Chondrocyte (in vitro differentiated cells): ENCODE results near the gene ADGRE3. TPM values are rescaled to one million over a fixed set of nuclear protein-coding genes. Genes with fewer than 3 reads are reported as not detected.

Experiments used
- DNase-seq: peaks from one replicate; pipeline ENCODE4 v3.0.0; 2021; ENCODE audit warnings: mixed read lengths, low spot score
- H3K27ac Mint-ChIP-seq: one replicate; pipeline ENCODE4 v1.8.0; 2021; ENCODE audit warnings: mild to moderate bottlenecking, moderate library complexity, mixed read lengths; ENCODE audit not compliant: unreplicated experiment
- H3K27me3 Mint-ChIP-seq: 2 replicates; pipeline ENCODE4 v1.8.0; 2021; ENCODE audit warnings: low read depth, mixed read lengths
- H3K36me3 Mint-ChIP-seq: 2 replicates; pipeline ENCODE4 v1.8.0; 2021; ENCODE audit warnings: low read depth, mixed read lengths
- H3K4me1 Mint-ChIP-seq: 2 replicates; pipeline ENCODE4 v1.8.0; 2021; ENCODE audit warnings: low read depth, mild to moderate bottlenecking, mixed read lengths
- H3K4me3 Mint-ChIP-seq: one replicate; pipeline ENCODE4 v1.8.0; 2021; ENCODE audit warnings: mild to moderate bottlenecking, moderate library complexity, mixed read lengths; ENCODE audit not compliant: unreplicated experiment
- H3K9me3 Mint-ChIP-seq: 2 replicates; pipeline ENCODE4 v1.8.0; 2021; ENCODE audit warnings: low read depth, mixed read lengths
- long read RNA-seq: library from polyadenylated mRNA; stranded (forward); transcript quantifications from one replicate; pipeline ENCODE4 v2.0.0, GENCODE V29; 2021
- total RNA-seq: library from RNA; stranded (reverse); gene quantifications from 3 replicates; pipeline ENCODE4 v1.2.1, GENCODE V29; 2021
- TF ChIP-seq, protein P1 (sequence below): fragments of 200-600 bp; sonication (generic); IDR thresholded peaks from 2 replicates; pipeline ENCODE4 v1.5.0; 2021; ENCODE audit warnings: antibody characterized with exemption, mild to moderate bottlenecking, moderate library complexity

ADGRE3 gene, protein sequence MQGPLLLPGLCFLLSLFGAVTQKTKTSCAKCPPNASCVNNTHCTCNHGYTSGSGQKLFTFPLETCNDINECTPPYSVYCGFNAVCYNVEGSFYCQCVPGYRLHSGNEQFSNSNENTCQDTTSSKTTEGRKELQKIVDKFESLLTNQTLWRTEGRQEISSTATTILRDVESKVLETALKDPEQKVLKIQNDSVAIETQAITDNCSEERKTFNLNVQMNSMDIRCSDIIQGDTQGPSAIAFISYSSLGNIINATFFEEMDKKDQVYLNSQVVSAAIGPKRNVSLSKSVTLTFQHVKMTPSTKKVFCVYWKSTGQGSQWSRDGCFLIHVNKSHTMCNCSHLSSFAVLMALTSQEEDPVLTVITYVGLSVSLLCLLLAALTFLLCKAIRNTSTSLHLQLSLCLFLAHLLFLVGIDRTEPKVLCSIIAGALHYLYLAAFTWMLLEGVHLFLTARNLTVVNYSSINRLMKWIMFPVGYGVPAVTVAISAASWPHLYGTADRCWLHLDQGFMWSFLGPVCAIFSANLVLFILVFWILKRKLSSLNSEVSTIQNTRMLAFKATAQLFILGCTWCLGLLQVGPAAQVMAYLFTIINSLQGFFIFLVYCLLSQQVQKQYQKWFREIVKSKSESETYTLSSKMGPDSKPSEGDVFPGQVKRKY
- not detected in 3 replicates for total RNA-seq
- long read RNA-seq, partial matches to known transcripts = 0 of 3 reads
- long read RNA-seq, other reads (novel, unspliced or antisense) = 3 of 3 reads

DNA sequence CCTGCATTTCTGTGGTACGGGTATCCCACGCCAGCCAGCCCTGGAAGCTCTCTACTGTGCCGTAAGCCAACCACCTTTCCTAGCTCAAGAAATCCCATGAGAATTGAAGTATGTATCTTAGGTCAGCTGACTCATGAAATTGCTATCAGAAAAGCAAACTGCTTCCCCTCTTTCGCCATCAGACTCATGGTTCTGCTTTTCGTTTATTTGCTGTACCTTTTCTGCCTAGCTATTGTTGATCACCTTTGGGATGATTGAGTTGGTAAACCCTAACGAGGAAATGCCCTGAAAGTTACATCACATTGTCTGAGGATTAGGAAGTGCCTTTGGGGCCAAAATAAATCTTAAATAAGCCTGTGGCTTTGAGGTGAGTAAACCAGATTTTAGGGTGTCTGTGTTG lies at the start of gene ADGRE3:
TSS of gene ADGRE3 (minus strand) at position 81 of the 400 bp plus-strand sequence. CDS start at position 7, 74 bp downstream.
- H3K27me3 Mint-ChIP-seq = peaks cover 8% of the 10 kb centered on the region
- DNase-seq = no peak

DNA sequence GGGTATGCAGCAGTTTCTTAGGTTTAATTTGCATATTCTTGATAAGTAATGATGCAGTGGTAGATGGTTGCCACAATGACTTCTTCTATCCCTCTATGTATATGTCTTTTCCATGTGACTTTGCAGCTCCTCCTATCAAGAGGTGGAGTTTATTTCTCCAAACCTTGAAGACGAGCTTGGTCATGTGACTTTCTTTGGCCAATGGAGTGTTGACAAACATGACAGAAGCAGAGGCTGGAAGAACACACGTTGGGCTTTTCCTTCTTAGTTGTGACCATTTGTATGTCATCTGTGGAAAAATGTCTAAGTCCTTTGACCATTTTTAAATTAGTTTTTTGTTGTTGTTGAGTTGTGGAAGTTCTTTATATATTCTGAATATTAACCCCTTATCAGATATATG lies 47.5 kb upstream of the ADGRE3 start:
- no peak overlapping the region for H3K27ac Mint-ChIP-seq
- DNase-seq = no peak
- H3K4me3 Mint-ChIP-seq = no peak overlapping the region
- no peaks in the 10 kb centered on the region for H3K4me1 Mint-ChIP-seq
- TF ChIP-seq, protein P1, sequence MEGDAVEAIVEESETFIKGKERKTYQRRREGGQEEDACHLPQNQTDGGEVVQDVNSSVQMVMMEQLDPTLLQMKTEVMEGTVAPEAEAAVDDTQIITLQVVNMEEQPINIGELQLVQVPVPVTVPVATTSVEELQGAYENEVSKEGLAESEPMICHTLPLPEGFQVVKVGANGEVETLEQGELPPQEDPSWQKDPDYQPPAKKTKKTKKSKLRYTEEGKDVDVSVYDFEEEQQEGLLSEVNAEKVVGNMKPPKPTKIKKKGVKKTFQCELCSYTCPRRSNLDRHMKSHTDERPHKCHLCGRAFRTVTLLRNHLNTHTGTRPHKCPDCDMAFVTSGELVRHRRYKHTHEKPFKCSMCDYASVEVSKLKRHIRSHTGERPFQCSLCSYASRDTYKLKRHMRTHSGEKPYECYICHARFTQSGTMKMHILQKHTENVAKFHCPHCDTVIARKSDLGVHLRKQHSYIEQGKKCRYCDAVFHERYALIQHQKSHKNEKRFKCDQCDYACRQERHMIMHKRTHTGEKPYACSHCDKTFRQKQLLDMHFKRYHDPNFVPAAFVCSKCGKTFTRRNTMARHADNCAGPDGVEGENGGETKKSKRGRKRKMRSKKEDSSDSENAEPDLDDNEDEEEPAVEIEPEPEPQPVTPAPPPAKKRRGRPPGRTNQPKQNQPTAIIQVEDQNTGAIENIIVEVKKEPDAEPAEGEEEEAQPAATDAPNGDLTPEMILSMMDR = no peak
- peaks cover 78% of the 10 kb centered on the region for H3K9me3 Mint-ChIP-seq
- peaks cover 71% of the 10 kb centered on the region for H3K36me3 Mint-ChIP-seq
- no peaks in the 10 kb centered on the region for H3K27me3 Mint-ChIP-seq

More for the DNA sequence above, at the start of gene ADGRE3:
- H3K4me1 Mint-ChIP-seq = no peaks in the 10 kb centered on the region
- H3K27ac Mint-ChIP-seq = no peak within 1 kb of the TSS
- TF ChIP-seq, protein P1 = no peak
- H3K4me3 Mint-ChIP-seq = no peak within 1 kb of the TSS
- H3K36me3 Mint-ChIP-seq = no peaks in the 10 kb centered on the region
- peaks cover 5% of the 10 kb centered on the region for H3K9me3 Mint-ChIP-seq

DNA sequence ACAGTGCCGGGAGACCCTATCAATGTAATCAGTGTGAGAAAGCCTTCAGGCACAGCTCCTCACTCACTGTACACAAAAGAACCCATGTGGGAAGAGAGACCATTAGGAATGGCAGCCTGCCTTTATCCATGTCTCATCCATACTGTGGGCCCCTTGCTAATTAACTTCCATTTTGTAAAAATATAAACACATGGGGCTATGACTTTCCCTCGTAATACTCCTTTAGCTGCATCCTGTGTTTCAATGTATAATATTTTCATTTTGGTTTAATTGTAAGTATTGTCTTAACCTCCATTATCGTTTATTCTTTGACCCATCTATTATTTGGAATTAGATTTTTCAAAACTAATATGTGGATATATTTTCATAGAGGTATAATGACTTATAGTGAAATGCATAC lies 44.5 kb upstream of the ADGRE3 start:
- Mint-ChIP-seq H3K9me3 (peaks cover 87% of the 10 kb centered on the region), H3K36me3 (peaks cover 89% of the 10 kb centered on the region), H3K4me3 (no peak overlapping the region), H3K27me3 (no peaks in the 10 kb centered on the region), H3K27ac (no peak overlapping the region), H3K4me1 (no peaks in the 10 kb centered on the region)
- no peak for DNase-seq
- TF ChIP-seq, protein P1 = no peak

DNA sequence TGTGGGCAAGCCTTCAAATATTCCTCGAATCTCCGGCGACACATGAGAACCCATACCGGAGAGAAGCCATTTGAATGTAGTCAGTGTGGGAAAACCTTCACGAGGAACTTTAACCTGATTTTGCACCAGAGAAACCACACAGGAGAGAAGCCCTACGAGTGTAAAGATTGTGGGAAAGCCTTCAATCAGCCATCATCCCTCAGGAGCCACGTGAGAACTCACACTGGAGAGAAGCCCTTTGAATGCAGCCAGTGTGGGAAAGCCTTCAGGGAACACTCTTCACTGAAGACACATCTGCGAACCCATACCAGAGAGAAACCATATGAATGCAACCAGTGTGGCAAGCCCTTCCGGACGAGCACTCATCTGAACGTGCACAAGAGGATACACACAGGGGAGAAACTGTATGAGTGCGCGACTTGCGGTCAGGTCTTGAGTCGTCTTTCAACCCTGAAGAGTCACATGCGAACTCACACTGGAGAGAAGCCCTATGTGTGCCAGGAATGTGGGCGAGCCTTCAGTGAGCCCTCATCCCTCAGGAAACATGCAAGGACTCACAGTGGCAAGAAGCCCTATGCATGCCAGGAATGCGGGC lies 44.0 kb upstream of the ADGRE3 start:
- TF ChIP-seq, protein P1 = no peak
- H3K36me3 Mint-ChIP-seq = peaks cover 90% of the 10 kb centered on the region
- H3K4me3 Mint-ChIP-seq = no peak overlapping the region

DNA sequence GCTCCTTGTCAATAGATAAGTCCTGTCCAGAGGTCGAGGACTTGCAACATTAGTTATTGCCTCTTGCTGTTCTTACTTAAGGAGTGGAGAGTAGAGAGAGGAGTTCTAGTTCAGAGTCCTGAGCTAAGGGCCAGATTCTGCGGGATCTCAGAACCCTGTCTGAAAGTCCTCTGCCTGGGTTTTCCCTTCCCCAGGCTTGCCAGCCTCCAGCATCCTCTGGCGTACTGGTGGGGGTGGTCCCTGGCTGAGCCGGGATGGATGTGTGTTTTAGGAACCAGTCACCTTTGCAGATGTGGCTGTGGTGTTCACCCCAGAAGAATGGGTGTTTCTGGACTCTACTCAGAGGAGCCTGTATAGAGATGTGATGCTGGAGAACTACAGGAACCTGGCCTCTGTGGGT lies 41.2 kb upstream of the ADGRE3 start:
- H3K4me3 Mint-ChIP-seq = no peak overlapping the region
- no peak for DNase-seq
- H3K36me3 Mint-ChIP-seq = peaks cover 91% of the 10 kb centered on the region
- TF ChIP-seq, protein P1 = no peak
- H3K27ac Mint-ChIP-seq = no peak overlapping the region
- H3K4me1 Mint-ChIP-seq = no peaks in the 10 kb centered on the region
- peaks cover 84% of the 10 kb centered on the region for H3K9me3 Mint-ChIP-seq
- no peaks in the 10 kb centered on the region for H3K27me3 Mint-ChIP-seq

More for the DNA sequence above, 44.0 kb upstream of the ADGRE3 start:
- H3K27ac Mint-ChIP-seq = no peak overlapping the region
- DNase-seq = no peak
- no peaks in the 10 kb centered on the region for H3K4me1 Mint-ChIP-seq
- peaks cover 88% of the 10 kb centered on the region for H3K9me3 Mint-ChIP-seq
- no peaks in the 10 kb centered on the region for H3K27me3 Mint-ChIP-seq
